GM12892 (cell line): ENCODE data around the gene OR2D3.
"Not testable (repeated sequence)": the region's sequence is repeated elsewhere in the genome, so short reads cannot be mapped to it uniquely, and the experiment has no call there.

Experiments
- DNase-seq: peaks from one replicate; pipeline ENCODE4 v3.0.0; 2011; ENCODE audit not compliant: insufficient read length
- FAIRE-seq: peaks from 2 replicates; lab custom pipeline; 2011; peaks lifted over from hg19 to GRCh38; lab: Jason Lieb, UNC
- POLR2A ChIP-seq: IDR thresholded peaks from 2 replicates; pipeline ENCODE4 v1.6.1; 2011; ENCODE audit warnings: low read depth, low read length, control low read depth
- POLR2AphosphoS5 ChIP-seq: IDR thresholded peaks from 2 replicates; pipeline ENCODE4 v1.6.1; 2011; ENCODE audit warnings: low read depth, low read length, control low read depth
- TAF1 ChIP-seq: IDR thresholded peaks from 2 replicates; pipeline ENCODE4 v1.6.1; 2011; ENCODE audit warnings: low read depth, mild to moderate bottlenecking, control low read depth, low read length, borderline replicate concordance

The OR2D3 gene

GRCh38 chr11:6941970-6942369 lies 21.2 kb downstream of the OR2D3 start:
- FAIRE-seq, result peak; percentile 27

GRCh38 chr11:6943131-6943530 lies 22.3 kb downstream of the OR2D3 start:
- FAIRE-seq, result peak; percentile 66
- DNase-seq, result no peak
- TF ChIP-seq TAF1, result no peak
- no peak for TF ChIP-seq POLR2AphosphoS5
- TF ChIP-seq POLR2A, result no peak

More at GRCh38 chr11:6941970-6942369, 21.2 kb downstream of the OR2D3 start:
- TF ChIP-seq TAF1 (no peak), POLR2AphosphoS5 (no peak), POLR2A (no peak)
- no peak for DNase-seq

- DNase-seq, FAIRE-seq: not testable (repeated sequence)
These were observed 33.4 kb downstream of the OR2D3 start for GRCh38 chr11:6954248-6954647.

- DNase-seq (no peak), FAIRE-seq (no peak)
These were observed 41.3 kb downstream of the OR2D3 start for GRCh38 chr11:6962141-6962540.

GRCh38 chr11:6962673-6963072 lies 41.9 kb downstream of the OR2D3 start:
- no peak for TF ChIP-seq POLR2A
- TF ChIP-seq POLR2AphosphoS5, result no peak
- FAIRE-seq, result peak; percentile 95
- no peak for DNase-seq

More at GRCh38 chr11:6962141-6962540, 41.3 kb downstream of the OR2D3 start:
- TF ChIP-seq POLR2AphosphoS5, result no peak
- TF ChIP-seq POLR2A, result no peak
- TF ChIP-seq TAF1, result no peak

- no peak for DNase-seq
- no peak for FAIRE-seq
- TF ChIP-seq POLR2A (no peak), POLR2AphosphoS5 (no peak), TAF1 (no peak)
These were observed 48.0 kb downstream of the OR2D3 start for GRCh38 chr11:6968816-6969215.

GRCh38 chr11:6969854-6970253 lies 49.1 kb downstream of the OR2D3 start:
- DNase-seq, FAIRE-seq: not testable (repeated sequence)
